GM19468 (cell line): ENCODE results near the gene ANKRD30B.
"Not testable (repeated sequence)": the region's sequence is repeated elsewhere in the genome, so short reads cannot be mapped to it uniquely, and the experiment has no call there.

Experiments used
- ATAC-seq: cut with Tn5 transposase; IDR thresholded peaks from one replicate; pipeline ENCODE4 v1.9.1; 2021; ENCODE audit warnings: mild to moderate bottlenecking, moderate library complexity, moderate number of reproducible peaks; ENCODE audit not compliant: unreplicated experiment; ENCODE audit errors: extremely low read depth

Gene ANKRD30B

DNA sequence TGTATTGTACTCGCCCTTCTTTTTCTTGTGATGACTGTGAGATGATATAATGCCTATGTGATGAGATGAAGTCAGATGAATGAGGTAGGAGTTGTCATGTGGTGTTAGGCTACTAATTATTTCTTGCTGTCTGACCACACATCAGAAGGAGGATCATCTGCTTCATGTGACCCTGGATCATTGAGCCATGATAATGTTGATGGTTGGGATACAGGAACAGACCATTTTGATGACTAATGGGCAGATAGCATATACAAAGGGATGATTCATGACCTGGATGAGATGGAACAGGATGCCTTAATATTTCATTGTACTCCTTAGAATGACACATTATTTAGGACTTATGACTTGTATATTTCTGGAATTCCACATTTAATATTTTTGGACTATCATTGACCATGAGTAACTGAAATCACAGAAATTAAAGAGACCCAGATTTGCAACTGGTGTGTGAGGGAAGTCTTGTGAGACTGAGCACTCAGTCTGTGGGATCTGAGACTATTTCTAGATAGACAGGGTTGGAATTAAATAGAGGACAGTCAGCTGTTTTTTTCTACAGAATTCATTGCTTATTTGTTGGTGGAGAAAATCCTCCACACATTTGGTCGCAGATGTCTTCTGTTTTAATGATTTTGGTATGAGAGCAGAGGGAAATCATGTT lies 79.1 kb downstream of the ANKRD30B start:
- not testable (repeated sequence) for ATAC-seq

DNA sequence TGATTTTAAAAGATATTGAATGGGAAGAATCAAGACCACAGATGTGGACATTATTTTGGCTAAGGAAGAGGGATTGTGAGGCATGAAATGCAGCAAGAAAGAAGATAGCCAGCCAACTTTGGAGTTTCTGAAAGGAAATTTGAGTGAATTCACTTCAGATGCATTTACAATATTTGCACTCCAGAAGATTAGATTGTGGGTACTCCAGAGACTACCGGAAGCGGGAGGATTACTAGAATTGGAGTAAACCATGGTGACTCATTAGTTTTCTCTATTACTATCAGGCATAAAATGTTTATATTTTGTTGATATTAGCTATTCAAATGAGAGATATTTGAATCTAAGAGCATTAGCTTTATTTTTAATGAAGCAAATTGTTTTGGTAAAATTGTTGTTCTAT lies 93.6 kb downstream of the ANKRD30B start:
- not testable (repeated sequence) for ATAC-seq

DNA sequence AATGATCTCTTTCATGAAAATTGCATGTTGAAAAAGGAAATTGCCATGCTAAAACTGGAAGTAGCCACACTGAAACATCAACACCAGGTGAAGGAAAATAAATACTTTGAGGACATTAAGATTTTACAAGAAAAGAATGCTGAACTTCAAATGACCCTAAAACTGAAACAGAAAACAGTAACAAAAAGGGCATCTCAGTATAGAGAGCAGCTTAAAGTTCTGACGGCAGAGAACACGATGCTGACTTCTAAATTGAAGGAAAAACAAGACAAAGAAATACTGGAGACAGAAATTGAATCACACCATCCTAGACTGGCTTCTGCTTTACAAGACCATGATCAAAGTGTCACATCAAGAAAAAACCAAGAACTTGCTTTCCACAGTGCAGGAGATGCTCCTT lies 103.6 kb downstream of the ANKRD30B start:
- ATAC-seq = not testable (repeated sequence)

DNA sequence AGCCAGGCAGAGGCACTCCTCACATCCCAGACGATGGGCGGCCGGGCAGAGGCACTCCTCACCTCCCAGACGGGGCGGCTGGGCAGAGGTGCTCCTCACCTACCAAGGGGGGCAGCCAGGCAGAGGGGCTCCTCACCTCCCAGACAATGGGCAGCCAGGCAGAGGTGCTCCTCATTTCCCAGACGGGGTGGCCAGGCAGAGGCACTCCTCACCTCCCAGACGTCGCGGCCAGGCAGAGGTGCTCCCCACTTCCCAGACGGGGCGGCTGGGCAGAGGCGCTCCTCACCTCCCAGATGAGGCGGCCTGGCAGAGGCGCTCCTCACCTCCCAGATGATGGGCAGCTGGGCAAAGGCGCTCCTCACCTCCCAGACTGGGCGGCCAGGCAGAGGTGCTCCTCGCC lies 107.7 kb downstream of the ANKRD30B start:
- not testable (repeated sequence) for ATAC-seq

DNA sequence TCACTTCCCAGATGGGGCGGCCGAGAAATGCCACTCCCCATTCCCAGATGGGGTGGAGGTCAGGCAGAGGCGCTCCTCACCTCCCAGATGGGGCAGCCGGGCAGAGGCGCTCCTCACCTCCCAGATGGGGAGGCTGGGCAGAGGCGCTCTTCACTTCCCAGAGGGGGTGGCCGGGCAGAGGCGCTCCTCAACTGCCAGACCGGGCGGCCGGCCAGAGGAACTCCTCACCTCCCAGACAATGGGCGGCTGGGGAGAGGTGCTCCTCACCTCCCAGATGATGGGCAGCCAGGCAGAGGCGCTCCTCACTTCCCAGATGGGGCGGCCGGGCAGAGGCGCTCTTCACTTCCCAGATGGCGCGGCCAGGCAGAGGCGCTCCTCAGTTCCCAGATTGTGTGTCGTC lies 108.3 kb downstream of the ANKRD30B start:
- not testable (repeated sequence) for ATAC-seq

DNA sequence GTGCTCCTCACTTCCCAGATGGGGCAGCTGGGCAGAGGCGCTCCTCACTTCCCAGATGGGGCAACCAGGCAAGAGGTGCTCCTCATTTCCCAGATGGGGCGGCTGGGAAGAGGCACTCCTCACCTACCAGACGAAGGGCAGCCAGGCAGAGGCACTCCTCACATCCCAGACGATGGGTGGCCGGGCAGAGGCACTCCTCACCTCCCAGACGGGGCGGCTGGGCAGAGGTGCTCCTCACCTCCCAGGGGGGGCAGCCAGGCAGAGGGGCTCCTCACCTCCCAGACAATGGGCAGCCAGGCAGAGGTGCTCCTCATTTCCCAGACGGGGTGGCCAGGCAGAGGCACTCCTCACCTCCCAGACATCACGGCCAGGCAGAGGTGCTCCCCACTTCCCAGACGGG lies 110.5 kb downstream of the ANKRD30B start:
- not testable (repeated sequence) for ATAC-seq

DNA sequence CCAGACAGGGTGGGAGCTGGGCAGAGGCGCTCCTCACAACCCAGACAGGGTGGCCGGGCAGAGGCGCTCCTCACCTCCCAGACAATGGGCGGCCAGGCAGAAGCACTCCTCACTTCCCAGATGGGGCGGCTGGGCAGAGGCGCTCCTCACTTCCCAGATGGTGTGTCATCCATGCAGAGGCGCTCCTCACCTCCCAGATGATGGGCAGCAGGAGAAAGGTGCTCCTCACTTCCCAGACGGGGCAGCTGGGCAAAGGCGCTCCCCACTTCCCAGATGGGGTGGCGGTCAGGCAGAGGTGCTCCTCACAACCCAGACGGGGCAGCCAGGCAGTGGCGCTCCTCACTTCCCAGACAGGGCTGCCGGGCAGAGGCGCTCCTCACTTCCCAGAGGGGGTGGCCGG lies 112.0 kb downstream of the ANKRD30B start:
- ATAC-seq = not testable (repeated sequence)

DNA sequence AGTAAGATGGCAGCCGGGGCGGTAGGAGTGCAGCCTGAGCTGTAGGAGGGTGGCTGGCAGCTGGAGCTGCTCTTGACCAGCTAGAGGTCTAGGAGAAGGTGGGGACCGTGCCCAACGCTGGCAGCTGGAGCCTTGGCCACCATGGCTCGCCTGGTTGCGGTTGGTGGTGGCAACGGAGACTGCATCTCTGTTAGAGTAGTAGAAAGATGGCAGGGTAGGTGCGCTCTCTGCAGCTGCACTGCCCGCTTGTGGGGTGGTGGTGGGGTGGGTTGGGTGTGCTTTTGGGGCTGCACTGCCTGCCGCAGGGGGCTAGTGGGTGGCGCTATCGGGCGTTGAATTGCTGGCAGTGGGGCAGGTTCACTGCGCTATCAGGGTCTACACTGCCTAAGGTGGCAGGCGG lies 118.5 kb downstream of the ANKRD30B start:
- not testable (repeated sequence) for ATAC-seq

DNA sequence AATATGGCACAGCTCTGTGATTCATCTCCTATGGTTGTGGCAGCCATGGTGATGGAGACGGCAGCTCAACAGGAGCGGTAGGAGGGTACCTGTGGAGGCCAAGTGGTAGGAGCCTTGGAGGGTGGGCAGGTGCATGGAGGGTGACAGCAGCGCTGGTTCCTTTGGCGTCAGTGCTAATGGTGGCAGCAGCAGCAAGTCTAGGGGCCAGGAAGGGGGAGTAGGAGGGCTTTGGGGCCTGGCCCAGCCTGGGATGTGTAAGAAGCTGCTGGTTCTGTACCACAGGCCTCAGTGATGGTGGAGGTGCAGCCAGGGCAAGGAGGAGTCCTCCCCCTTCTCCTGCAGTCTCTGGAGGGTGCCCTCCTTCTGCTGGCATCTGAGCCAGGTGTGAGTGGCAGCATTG lies 120.0 kb downstream of the ANKRD30B start:
- ATAC-seq = not testable (repeated sequence)

DNA sequence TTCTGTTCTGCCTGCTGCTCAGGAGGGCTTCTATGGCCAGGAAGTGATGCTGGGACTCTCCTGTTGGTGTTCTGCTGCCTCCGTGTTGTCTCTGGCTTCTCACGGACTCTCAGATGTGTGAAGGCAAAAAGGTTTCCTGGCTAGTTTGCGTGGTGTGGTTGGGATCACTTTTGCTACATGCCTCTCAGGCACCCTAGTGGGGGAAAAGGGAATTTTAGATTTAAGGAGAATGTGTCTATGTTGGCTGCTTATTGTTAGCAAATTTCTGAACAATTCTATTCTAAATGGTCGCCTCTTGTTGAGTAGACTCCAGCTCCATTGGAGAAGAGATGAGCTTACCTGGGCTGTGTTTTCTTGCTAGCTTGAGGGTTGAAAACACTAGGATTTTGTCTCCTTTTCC lies 120.9 kb downstream of the ANKRD30B start:
- ATAC-seq = not testable (repeated sequence)

DNA sequence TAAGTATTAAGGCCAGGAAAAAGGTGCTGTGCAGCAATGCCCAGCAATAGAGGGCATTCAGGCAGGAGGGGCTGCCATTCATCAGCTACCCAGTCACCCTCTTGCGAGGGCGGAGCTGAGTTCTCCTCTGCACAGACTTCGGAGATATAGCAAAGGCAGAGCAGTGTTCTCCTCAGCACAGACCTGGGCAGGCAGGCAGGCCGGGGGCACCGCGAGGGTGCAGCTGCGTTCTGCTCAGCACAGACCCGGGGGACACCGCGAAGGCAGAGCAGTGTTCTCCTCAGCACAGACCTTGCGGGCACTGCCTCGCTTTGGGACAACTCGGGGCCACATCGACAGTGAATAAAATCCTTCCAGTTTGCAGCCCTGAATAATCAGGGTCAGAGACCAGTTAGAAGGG lies 130.9 kb downstream of the ANKRD30B start:
- ATAC-seq = not testable (repeated sequence)

DNA sequence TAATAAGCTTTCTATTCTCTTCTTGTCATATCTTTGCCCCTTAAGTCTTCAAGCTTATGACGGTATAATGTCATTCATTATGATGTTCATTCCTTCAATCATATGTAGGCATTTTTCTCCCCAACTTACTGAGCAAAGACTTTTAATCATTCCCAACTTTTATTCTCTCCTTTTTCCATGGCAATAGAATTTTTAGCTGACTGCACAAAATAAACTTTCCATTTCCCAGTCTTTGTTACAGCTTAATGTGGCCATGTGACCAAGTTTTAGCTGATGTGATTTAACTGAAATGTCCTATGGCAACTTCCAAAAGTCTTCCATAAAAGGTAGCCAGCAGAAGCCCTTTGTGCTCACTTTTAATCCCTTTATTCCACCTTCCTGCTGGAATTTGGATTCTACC lies 152.5 kb downstream of the ANKRD30B start:
- no peak for ATAC-seq
